ENCODE results near the gene TUBB.

TUBB gene

DNA sequence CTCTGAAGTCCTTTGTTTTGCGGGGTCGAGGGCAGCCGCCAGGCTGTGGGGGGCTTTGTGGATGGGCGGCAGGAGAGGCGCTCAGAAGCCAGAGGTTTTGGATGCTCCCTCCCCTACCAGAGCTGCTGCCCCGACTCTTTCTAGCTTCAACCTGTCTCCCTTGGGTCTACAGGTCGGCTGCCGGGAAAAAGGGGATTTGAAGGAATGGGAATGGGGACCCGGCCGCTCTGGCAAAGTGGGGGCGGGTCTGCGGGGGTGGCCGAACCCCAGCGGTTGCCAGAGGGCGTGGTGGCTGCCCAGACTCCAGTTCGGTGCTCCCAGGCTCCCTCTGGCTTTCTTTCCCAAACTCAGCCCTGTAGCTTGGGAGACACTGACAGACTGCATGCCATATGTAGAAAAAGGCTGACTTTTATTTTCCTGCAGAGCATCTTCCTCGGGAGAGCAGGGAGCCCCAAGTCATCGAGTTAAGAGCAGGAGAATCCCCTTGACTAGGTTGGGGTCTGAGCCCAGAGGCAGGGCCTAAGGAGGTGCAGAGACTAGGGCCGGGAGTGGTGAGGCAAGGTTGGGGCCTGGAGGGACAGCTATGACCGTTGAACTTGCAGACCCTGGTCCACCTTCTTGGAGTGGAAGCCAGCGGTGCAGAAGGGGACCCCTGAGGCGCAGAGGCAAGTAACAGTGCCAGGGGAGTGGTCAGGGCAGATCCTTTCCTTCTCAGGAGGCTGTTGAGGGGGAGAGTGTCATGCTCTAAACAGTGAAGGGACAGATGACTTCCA lies 32.3 kb upstream of the TUBB start:
- no peak for DNase-seq (ENCODE audit: low read depth)

GRCh38 chr6:30688569-30688968 lies 31.6 kb upstream of the TUBB start:
- DNase-seq (ENCODE audit: low read depth): no peak

- DNase-seq (ENCODE audit: low read depth): no peak
Observed at GRCh38 chr6:30689022-30689865, 30.9 kb upstream of the TUBB start.

- no peak for DNase-seq (ENCODE audit: low read depth)
Observed at GRCh38 chr6:30689985-30690384, 30.2 kb upstream of the TUBB start.

- DNase-seq (ENCODE audit: low read depth): no peak
Observed at GRCh38 chr6:30690403-30691207, 29.5 kb upstream of the TUBB start, which contains the start of gene NRM. TSS of gene NRM (minus strand) at chr6:30690984. CDS start at chr6:30690974, 10 bp downstream.

- no peak for DNase-seq (ENCODE audit: low read depth)
Observed at GRCh38 chr6:30691208-30691847, 28.8 kb upstream of the TUBB start.

GRCh38 chr6:30696432-30696831 lies 23.7 kb upstream of the TUBB start:
- DNase-seq (ENCODE audit: low read depth): no peak

DNA sequence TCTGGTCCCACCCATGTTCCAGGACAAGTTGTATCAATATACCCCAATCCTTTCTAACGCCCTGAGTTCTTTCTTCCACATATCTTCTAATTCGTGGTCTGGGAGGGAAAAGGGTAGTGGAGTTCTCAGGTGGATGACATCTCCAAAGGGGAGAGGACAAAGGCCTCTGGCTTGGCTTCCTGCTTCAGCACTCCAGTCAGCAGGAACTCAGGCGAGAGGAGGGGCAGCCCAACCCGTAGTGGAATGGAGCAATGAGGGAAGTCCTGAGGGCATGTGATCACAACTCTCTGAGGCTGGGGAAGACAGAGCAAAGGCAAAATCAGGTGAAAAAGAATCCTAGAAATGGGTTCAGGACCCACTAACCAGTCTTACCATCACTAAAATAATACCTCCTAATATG lies 19.8 kb upstream of the TUBB start:
- no peak for DNase-seq (ENCODE audit: low read depth)

- DNase-seq (ENCODE audit: low read depth): no peak
Observed at GRCh38 chr6:30703011-30703410, 17.1 kb upstream of the TUBB start.

DNA sequence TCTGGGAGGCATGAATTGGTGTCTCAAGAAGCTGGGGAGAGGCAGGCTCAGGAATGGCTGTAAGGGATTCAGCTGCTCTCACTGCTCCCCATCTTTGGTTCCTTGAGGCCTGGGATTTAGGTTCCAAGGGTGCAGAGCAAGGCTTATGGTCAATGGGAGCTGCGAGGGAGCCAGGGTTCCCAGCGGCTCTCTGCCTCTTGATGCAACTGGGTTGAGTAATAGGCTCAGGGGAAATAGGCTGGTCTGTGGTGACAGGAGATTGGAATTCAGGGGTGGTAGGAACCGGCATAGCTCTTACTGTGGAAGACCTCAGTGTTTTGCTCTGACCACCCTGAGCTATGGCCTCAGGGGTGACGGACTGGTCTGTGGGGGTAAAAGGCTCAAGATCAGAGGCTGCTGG lies 16.3 kb upstream of the TUBB start:
- DNase-seq (ENCODE audit: low read depth): no peak

GRCh38 chr6:30705620-30706019 lies 14.5 kb upstream of the TUBB start:
- DNase-seq (ENCODE audit: low read depth): no peak

DNA sequence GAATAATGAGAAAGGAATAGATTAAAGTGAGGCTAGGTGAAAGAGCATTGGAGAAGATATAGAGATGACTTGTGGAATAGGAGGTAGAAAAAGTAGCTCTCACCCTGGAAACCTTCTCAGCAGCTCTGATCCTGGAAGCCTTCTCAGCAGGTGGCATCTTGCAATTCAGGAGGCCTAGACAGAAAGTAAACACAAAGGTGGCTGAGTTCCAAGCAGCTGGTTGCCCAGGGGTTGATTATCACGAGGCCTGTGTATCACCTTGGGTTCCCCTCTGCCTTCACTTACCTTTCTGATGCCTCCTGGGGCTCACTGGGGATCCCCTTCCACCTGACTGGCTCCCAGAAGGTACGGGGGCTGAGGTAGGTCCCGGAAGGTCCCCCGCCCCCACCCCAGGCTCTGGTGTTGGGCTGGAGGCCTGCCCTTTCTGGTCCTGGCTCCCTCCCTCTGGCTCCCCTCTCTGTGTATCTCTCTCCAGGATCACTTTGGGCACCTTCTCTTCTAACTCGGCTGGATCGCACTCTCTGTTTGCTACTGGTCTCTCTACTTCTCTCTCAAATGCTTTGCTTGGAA lies 12.8 kb upstream of the TUBB start:
- no peak for DNase-seq (ENCODE audit: low read depth)

GRCh38 chr6:30709101-30709868 lies 10.9 kb upstream of the TUBB start:
- DNase-seq (ENCODE audit: low read depth): no peak

- no peak for DNase-seq (ENCODE audit: low read depth)
Observed at GRCh38 chr6:30711758-30712380, 8.3 kb upstream of the TUBB start.

- DNase-seq (ENCODE audit: low read depth): no peak
Observed at GRCh38 chr6:30712441-30712945, 7.7 kb upstream of the TUBB start.

GRCh38 chr6:30714263-30714662 lies 5.9 kb upstream of the TUBB start:
- DNase-seq (ENCODE audit: low read depth): no peak

DNA sequence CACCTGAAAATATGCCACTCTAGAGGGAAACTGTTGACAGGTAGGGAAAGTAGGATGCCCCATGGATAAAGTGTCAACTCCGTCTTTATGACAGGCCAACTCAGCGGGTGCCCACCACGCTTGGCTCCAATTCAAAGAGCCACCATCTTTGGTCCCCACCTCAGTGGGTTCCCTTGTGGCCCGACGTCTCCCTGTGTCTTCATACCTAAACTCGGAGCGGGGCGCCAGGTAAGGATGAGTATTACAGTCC lies 3.3 kb upstream of the TUBB start:
- no peak for DNase-seq (ENCODE audit: low read depth)

DNA sequence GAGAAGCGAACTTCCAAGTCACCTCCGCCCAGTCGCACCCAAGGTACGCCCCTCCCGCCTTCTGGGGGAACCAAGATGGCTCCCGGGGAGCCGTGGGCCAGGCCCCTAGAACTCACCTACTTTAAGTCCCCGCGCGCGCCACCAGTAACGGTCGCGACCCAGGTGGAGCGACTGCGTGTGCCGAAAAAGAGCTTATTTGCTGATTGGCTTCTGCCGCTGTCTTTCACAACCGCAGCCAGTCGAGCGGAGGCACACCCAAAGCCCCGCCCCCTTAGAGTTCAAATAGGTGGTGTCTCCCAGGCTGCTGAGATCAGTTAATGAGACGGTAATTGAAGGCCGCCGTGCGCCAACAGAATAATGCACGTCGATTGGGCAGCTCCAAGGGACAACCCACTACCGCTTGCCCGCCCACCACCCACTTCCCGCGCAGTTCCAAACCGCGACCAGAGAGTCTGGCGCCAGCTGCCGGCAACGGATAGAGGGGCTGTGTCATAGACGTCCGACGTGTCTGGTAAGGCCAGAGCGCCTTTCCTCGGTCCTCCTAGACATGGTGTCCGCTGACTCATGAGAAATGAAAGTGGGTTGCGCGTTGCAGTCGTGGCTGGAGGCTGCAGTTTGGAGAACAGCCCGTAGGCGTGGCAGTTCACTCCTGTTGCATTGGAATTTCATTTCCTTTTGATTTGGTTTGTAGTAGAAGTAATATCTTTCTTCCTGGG lies 2.9 kb upstream of the TUBB start, which contains the start of gene MDC1:
Gene MDC1, minus strand, starts transcription at position 153 of the 716 bp plus-strand sequence. CDS start 2,106 bp downstream, outside the sequence.
- DNase-seq (ENCODE audit: low read depth): peak; percentile 99

Measured in non-pigmented ciliary epithelial cell (primary cell).